Coronary artery (tissue), 2 donors: Measurements from ENCODE around the gene ARGFX.
A peak's percentile ranks its signal among the peaks of the same experiment; 100 is the strongest.
"Not testable (repeated sequence)": the region's sequence is repeated elsewhere in the genome, so short reads cannot be mapped to it uniquely, and the experiment has no call there.

Source experiments
- DNase-seq: peaks from one replicate; pipeline ENCODE4 v3.0.0-alpha.2; 2017; ENCODE audit warnings: low spot score
- H3K27ac ChIP-seq, 2 donors: fragments of 200-600 bp; sonication (generic); one replicate each; pipeline ENCODE4 v1.5.1; 2016 to 2019
- H3K4me3 ChIP-seq: fragments of 200-600 bp; sonication (generic); 2 replicates; pipeline ENCODE4 v1.5.1; 2016; ENCODE audit warnings: mild to moderate bottlenecking, moderate library complexity
- TF ChIP-seq, protein P1 (sequence below): fragments of 200-600 bp; sonication (generic); IDR thresholded peaks from one replicate; pipeline ENCODE4 v1.5.1; 2019; ENCODE audit warnings: antibody characterized with exemption

The ARGFX gene

DNA sequence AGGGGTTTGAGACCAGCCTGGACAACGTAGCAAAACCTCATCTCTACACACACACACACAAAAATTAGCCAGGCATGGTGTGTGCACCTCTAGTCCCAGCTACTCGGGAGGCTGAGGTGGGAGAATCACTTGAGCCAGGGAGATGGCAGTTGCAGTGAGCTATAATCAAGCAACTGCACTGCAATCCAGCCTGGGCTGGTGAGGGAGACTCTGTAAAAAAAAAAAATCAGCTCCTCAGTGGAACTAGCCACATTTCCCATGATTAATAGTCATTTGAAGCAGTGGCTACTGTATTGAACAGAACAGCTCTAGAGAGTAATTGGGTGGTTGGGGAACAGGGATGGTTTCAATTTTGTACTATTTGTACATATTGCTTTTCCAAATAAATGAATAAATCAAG is 13.9 kb downstream of the ARGFX start:
- H3K4me3 ChIP-seq, result no peak overlapping the region
- no peak for DNase-seq
- TF ChIP-seq, protein P1, sequence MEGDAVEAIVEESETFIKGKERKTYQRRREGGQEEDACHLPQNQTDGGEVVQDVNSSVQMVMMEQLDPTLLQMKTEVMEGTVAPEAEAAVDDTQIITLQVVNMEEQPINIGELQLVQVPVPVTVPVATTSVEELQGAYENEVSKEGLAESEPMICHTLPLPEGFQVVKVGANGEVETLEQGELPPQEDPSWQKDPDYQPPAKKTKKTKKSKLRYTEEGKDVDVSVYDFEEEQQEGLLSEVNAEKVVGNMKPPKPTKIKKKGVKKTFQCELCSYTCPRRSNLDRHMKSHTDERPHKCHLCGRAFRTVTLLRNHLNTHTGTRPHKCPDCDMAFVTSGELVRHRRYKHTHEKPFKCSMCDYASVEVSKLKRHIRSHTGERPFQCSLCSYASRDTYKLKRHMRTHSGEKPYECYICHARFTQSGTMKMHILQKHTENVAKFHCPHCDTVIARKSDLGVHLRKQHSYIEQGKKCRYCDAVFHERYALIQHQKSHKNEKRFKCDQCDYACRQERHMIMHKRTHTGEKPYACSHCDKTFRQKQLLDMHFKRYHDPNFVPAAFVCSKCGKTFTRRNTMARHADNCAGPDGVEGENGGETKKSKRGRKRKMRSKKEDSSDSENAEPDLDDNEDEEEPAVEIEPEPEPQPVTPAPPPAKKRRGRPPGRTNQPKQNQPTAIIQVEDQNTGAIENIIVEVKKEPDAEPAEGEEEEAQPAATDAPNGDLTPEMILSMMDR, result no peak

DNA sequence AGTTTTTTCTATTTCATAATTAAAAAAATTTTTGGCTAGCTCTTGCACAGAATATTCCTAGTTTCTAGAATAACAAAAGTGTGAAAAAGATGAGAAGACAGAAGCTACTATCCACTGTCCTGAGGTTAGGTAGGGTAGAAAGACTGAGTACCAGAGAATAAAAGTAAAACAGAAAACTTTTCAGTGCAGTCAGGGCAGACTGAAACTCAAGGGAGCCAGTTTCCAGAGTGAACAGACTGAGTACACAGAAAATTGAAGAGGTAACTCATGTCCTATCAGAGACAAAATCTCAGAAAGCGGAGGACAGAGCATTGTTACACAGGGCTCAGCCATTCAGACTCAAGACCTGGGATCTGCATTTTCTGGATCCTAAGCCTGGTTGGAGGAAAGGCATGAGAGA is 16.7 kb downstream of the ARGFX start:
- TF ChIP-seq, protein P1, result no peak
- Histone ChIP-seq H3K4me3 (no peak overlapping the region), H3K27ac (no peak overlapping the region)
- no peak for DNase-seq

More for the DNA sequence above, 13.9 kb downstream of the ARGFX start:
- H3K27ac ChIP-seq, result no peak overlapping the region

DNA sequence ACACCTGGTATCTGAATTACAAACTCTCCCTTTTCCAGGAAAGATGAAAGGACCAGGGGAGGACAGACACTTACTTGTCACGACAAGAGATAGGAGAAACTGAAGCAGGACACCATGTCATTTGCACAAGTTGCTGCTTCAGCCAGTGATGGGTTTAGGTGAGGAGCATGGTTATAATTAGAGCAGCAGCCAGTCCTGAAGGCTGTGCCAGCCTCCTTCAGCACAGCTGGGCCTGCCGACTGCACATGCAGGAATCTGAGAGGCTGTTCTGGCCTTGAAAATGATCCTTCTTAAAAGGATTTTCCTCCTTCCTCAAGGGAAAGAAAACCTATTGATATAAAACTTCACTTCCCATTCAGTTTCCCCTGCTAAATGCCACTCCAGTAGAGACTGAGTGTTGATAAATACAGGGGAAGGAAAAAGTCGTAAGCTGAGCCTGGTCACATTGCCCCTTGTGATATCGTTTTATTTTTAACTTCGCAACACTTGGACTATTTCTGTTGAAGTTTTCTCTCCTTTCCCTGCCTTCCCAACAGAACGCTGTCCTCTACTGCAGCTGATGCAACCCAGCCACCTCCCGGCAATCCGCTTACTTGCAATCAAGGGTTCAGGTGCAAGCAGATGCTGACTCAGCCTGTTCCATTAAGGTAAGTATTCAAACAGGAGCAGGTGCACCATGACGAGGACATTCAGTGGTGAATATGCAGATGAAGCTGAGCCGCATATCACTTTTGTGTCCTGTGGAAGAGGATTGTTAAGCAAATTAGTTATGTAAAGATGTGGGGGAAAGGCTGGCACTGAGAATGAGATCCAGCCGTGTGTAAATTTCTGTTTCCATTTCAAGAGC is 25.3 kb downstream of the ARGFX start, which contains the start of gene FBXO40:
FBXO40 (plus strand) TSS at position 524 of the 847 bp plus-strand sequence. CDS start 27,197 bp downstream, outside the sequence.
- Histone ChIP-seq H3K4me3 (peak within 1 kb of the TSS; percentile 21), H3K27ac (peak within 1 kb of the TSS; percentile 37 to 44)
- TF ChIP-seq, protein P1, result no peak
- DNase-seq, result no peak

DNA sequence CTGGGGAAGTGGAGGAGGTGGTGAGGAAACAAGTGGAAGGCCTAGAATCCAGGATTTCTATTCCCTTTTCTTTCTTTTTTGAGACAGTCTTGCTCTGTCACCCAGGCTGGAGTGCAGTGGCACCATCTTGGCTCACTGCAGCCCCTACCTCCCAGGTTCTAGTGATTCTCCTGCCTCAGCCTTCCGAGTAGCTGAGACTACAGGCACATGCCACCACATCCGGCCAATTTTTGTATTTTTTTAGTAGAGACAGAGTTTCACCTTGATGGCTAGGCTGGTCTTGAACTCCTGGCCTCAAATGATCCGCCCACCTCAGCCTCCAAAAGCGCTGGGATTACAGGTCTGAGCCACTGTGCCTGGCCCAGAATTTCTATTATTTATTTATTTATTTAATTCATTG is 26.1 kb downstream of the ARGFX start:
- H3K27ac ChIP-seq, H3K4me3 ChIP-seq, DNase-seq: not testable (repeated sequence)

DNA sequence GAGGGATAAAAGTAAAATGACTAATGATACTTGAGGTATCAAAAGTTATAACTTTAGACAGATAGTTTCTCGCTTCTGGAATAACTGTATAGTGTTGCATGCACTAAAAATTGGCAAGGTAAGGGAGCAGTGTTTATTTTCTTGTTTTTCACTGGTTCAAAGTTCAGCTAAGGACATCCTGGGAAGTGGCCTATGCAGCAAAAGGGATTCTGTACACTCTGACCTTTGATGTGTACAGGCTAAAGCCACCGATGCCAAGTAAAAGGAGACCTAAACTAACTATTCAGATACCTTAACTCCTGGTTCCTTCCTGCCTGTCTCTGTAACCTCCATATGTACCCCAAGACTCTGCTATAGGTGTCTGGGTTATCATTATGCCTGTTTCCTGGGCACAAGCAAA is 27.1 kb downstream of the ARGFX start:
- H3K27ac ChIP-seq, result no peak overlapping the region
- TF ChIP-seq, protein P1, result no peak
- H3K4me3 ChIP-seq, result no peak overlapping the region
- no peak for DNase-seq

DNA sequence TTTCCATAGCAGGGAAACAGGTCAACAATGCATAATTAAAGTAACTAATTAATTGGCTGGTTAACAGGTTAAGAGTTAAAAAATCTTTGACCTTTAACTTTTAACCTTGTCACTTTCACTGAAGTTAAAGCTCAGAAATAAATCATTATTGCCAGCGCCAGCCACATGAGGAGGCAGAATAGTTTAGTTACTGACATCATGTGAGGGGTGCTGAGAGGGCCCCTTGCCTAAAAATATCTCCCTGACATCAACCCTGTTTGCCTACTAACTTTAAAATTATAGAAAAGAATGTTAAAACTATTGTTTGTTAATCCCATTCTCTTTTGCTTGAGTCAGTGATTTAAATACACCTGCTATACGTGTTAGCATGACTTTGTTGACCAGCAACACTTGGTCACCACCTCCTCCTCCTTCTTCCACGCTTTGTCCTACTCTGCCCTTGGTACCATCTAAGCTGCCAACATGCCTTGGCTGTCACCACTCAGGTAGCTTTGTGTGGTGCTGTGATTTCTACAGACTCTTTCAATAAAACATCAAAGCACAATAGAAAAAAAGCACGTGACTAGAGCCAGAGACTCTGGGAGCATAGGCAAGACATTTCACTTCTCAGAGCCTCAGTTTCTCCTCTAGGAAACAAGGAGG is 28.1 kb downstream of the ARGFX start:
- DNase-seq, result no peak
- Histone ChIP-seq H3K4me3 (no peak overlapping the region), H3K27ac (no peak overlapping the region)
- TF ChIP-seq, protein P1, result no peak

DNA sequence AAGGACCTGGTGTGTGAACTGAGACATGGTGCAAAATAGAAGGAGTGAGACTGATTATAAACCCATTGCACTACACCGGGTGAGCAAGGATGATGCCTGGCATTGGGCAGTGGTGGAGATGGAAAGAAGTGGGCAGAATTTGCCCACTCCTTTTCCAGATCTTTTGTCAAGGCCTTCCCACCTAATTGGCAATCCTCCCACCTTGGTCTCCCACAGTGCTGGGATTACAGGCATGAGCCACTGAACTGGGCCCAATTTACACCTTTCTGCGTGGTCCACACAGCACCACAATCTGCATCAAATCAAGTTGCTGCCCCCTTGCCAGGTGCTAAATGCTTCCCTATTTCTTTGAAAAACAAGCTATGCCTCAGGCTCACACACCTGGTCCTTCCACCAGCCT is 30.8 kb downstream of the ARGFX start:
- TF ChIP-seq, protein P1, result no peak
- DNase-seq, result no peak
- Histone ChIP-seq H3K4me3 (no peak overlapping the region), H3K27ac (no peak overlapping the region)

DNA sequence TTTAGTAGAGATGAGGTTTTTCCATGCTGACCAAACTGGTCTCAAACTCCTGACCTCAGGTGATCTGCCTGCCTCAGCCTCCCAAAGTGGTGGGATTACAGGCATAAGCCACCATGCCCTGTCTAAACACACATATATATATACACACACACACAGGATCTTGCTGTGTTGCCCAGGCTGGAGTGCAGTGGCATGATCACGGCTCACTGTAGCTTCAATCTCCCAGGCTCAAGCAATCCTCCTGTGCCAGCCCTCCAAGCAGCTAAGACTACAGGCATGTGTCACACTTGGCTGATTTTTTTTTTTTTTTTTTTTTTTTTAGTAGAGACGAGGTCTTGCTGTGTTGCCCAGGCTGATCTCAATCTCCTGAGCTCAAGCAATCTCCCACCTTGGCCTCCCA is 32.2 kb downstream of the ARGFX start:
- not testable (repeated sequence) for H3K4me3 ChIP-seq, DNase-seq, H3K27ac ChIP-seq
